ENCODE results near the gene PELI2. TPM values are rescaled to one million over a fixed set of nuclear protein-coding genes. Genes with fewer than 3 reads are reported as not detected.

PELI2 gene
- total and polyA plus RNA-seq, 2 experiments from 2014 or later, result 4.3 to 16.1 TPM

DNA sequence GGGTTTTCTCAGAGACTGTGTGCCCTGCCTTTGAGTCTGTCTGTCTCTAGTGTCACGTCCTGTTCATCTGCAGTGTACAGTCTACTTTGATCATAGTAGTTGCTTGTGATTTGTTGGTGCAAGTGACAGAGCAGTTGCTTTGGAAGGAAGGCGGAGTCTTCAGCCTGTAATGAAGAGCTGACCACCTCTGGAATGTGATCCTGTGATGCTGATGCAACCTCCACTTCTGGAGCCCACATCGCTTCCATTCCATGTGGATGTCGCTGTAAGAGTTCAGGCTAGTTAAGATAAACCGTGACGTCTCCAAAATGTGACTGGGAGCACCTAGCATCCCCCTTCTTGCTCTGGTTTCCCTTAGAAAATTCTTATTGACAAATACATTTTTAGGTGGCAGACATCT lies 51.8 kb downstream of the PELI2 start:
- H3K27ac ChIP-seq, result no peak overlapping the region

DNA sequence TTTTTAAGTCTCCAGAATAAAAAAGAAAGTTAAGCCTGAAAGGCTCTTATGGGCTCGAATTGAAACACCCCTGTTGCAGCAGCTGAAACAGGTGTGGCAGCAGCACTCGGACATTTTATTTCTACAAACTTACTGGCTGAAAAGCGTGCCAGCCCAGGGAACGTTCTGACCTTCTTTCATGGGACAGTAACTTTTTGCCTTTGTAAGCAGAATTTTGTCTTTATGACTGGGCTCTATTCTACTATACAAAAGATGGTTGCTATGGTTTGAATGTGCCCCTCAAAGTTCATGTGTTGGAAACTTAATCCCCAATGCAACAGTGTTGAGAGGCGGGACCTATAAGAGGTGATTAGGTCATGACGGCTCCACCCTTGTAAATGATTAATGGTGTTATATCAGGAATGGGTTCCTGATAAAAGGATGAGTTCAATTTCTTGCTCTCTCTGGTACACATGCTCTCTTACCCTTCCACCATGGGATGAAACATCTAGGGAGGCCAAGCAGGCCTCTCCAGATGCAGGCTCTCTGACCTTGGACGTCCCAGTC lies 52.7 kb downstream of the PELI2 start:
- no peaks in the 10 kb centered on the region for H3K27me3 ChIP-seq
- no peaks in the 10 kb centered on the region for H4K20me1 ChIP-seq (ENCODE audit: insufficient read depth, poor library complexity, severe bottlenecking)
- peaks cover 38% of the 10 kb centered on the region for H3K79me2 ChIP-seq
- H3K27ac ChIP-seq, result no peak overlapping the region
- H3K9me2 ChIP-seq (replicated peaks; ENCODE audit: insufficient read depth), result no peaks in the 10 kb centered on the region
- H3K4me3 ChIP-seq, result no peak overlapping the region
- H3K36me3 ChIP-seq (replicated peaks; ENCODE audit: insufficient read depth, low read depth), result no peaks in the 10 kb centered on the region
- H3K4me1 ChIP-seq (ENCODE audit: insufficient read depth), result no peaks in the 10 kb centered on the region
- DNase-seq (ENCODE audit: low spot score), result no peak
- no peak overlapping the region for H2AFZ ChIP-seq
- H3K9me3 ChIP-seq (ENCODE audit: low read depth), result no peaks in the 10 kb centered on the region
- H3K4me2 ChIP-seq, result no peak overlapping the region
- WGBS (ENCODE audit: low lambda C conversion rate, missing lambda C conversion rate), result 80% methylated on average over 7 of the region's 7 CpGs
- TF ChIP-seq EZH2phosphoT487 (IDR thresholded peaks at IDR 0.05; ENCODE audit: low read depth, severe bottlenecking, unreplicated experiment), result no peak
- no peak for TF ChIP-seq EZH2 (IDR thresholded peaks at IDR 0.05; ENCODE audit: borderline replicate concordance)
- TF ChIP-seq, protein P1, sequence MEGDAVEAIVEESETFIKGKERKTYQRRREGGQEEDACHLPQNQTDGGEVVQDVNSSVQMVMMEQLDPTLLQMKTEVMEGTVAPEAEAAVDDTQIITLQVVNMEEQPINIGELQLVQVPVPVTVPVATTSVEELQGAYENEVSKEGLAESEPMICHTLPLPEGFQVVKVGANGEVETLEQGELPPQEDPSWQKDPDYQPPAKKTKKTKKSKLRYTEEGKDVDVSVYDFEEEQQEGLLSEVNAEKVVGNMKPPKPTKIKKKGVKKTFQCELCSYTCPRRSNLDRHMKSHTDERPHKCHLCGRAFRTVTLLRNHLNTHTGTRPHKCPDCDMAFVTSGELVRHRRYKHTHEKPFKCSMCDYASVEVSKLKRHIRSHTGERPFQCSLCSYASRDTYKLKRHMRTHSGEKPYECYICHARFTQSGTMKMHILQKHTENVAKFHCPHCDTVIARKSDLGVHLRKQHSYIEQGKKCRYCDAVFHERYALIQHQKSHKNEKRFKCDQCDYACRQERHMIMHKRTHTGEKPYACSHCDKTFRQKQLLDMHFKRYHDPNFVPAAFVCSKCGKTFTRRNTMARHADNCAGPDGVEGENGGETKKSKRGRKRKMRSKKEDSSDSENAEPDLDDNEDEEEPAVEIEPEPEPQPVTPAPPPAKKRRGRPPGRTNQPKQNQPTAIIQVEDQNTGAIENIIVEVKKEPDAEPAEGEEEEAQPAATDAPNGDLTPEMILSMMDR (IDR thresholded peaks at IDR 0.05; ENCODE audit: poor library complexity), result no peak

More for the DNA sequence above, 51.8 kb downstream of the PELI2 start:
- Histone ChIP-seq H3K9me3 (ENCODE audit: low read depth) (no peaks in the 10 kb centered on the region), H4K20me1 (ENCODE audit: insufficient read depth, poor library complexity, severe bottlenecking) (no peaks in the 10 kb centered on the region), H3K36me3 (replicated peaks; ENCODE audit: insufficient read depth, low read depth) (no peaks in the 10 kb centered on the region), H3K9me2 (replicated peaks; ENCODE audit: insufficient read depth) (no peaks in the 10 kb centered on the region), H3K4me3 (no peak overlapping the region), H3K4me2 (no peak overlapping the region), H3K27me3 (no peaks in the 10 kb centered on the region), H2AFZ (no peak overlapping the region), H3K4me1 (ENCODE audit: insufficient read depth) (no peaks in the 10 kb centered on the region), H3K79me2 (peaks cover 38% of the 10 kb centered on the region)
- WGBS (ENCODE audit: low lambda C conversion rate, missing lambda C conversion rate), result 90% methylated on average over 6 of the region's 6 CpGs
- TF ChIP-seq, protein P1 (IDR thresholded peaks at IDR 0.05; ENCODE audit: poor library complexity), result no peak
- DNase-seq (ENCODE audit: low spot score), result no peak

DNA sequence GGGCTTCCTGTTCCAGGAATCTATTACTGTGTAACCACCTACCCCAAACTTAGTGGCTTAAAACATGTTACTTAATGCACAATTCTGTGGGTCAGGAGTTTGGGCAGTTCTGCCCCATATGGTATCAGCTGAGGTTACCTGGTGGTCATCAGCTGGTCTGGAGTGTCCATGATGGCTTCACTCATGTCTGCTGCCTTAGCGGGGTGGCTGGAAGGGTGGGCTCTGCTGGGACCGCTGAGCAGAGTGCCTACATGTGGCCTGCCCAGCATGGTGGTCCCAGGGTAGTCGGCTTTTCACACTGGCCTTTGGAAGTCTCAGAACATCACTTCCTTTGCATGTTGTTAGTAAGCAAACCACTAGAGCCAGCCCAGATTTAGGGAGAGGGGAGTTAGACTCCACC lies 53.9 kb downstream of the PELI2 start:
- H3K4me3 ChIP-seq, result no peak overlapping the region
- no peak overlapping the region for H2AFZ ChIP-seq
- H3K79me2 ChIP-seq, result peaks cover 36% of the 10 kb centered on the region
- H3K36me3 ChIP-seq (replicated peaks; ENCODE audit: insufficient read depth, low read depth), result no peaks in the 10 kb centered on the region
- no peaks in the 10 kb centered on the region for H3K9me2 ChIP-seq (replicated peaks; ENCODE audit: insufficient read depth)
- no peaks in the 10 kb centered on the region for H4K20me1 ChIP-seq (ENCODE audit: insufficient read depth, poor library complexity, severe bottlenecking)
- no peak overlapping the region for H3K27ac ChIP-seq
- no peak for DNase-seq (ENCODE audit: low spot score)
- TF ChIP-seq, protein P1 (IDR thresholded peaks at IDR 0.05; ENCODE audit: poor library complexity), result no peak
- TF ChIP-seq EZH2 (IDR thresholded peaks at IDR 0.05; ENCODE audit: borderline replicate concordance) (no peak), EZH2phosphoT487 (IDR thresholded peaks at IDR 0.05; ENCODE audit: low read depth, severe bottlenecking, unreplicated experiment) (no peak)
- no peaks in the 10 kb centered on the region for H3K9me3 ChIP-seq (ENCODE audit: low read depth)
- H3K4me2 ChIP-seq, result no peak overlapping the region
- no peaks in the 10 kb centered on the region for H3K27me3 ChIP-seq
- WGBS (ENCODE audit: low lambda C conversion rate, missing lambda C conversion rate), result 91% methylated on average over 3 of the region's 3 CpGs
- H3K4me1 ChIP-seq (ENCODE audit: insufficient read depth), result no peaks in the 10 kb centered on the region

DNA sequence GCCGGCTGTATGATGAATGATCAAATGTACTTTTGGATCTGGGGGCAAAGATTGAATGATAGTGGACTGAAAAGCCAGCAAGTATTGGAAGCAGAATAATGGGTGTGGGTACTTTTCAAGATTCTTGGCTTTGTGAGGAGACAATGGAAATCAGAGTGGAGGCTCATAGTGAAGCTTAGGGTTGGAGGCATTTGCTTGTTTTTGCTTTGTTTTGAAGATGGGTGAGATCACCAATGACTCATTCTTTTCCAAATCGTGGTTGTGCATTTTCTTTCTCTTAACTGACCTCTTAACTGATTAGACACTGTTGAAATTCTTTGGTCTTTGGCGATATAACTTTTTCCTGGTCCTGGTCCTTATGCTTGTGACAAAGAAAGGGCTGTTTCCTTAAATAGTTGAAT lies 54.4 kb downstream of the PELI2 start:
- TF ChIP-seq, protein P1 (IDR thresholded peaks at IDR 0.05; ENCODE audit: poor library complexity), result no peak
- TF ChIP-seq EZH2 (IDR thresholded peaks at IDR 0.05; ENCODE audit: borderline replicate concordance) (no peak), EZH2phosphoT487 (IDR thresholded peaks at IDR 0.05; ENCODE audit: low read depth, severe bottlenecking, unreplicated experiment) (no peak)
- Histone ChIP-seq H3K4me1 (ENCODE audit: insufficient read depth) (no peaks in the 10 kb centered on the region), H2AFZ (no peak overlapping the region), H3K4me3 (no peak overlapping the region), H3K27me3 (no peaks in the 10 kb centered on the region), H3K79me2 (peaks cover 31% of the 10 kb centered on the region), H3K9me2 (replicated peaks; ENCODE audit: insufficient read depth) (no peaks in the 10 kb centered on the region), H3K9me3 (ENCODE audit: low read depth) (no peaks in the 10 kb centered on the region), H3K36me3 (replicated peaks; ENCODE audit: insufficient read depth, low read depth) (no peaks in the 10 kb centered on the region), H3K4me2 (no peak overlapping the region), H4K20me1 (ENCODE audit: insufficient read depth, poor library complexity, severe bottlenecking) (no peaks in the 10 kb centered on the region), H3K27ac (no peak overlapping the region)
- DNase-seq (ENCODE audit: low spot score), result no peak
- WGBS (ENCODE audit: low lambda C conversion rate, missing lambda C conversion rate), result 53% methylated on average over 3 of the region's 3 CpGs

Measured in hepatocyte (in vitro differentiated cells).